OCI-LY7 (cell line): ENCODE data around the gene PSD4. TPM values are rescaled to one million over a fixed set of nuclear protein-coding genes. Genes with fewer than 3 reads are reported as not detected.

Source experiments
- BruUV-seq: library from RNA; stranded (reverse); fragments of 400-500 nt; replicated peaks from 2 replicates; lab custom pipeline; 2021; lab: Mats Ljungman, UMichigan
- CTCF ChIA-PET: fragments of 300-600 bp; sonication (Branson Sonifier 250); formaldehyde crosslinking; loops from one replicate; lab custom pipeline; 2022; ENCODE audit warnings: antibody characterized with exemption; ENCODE audit not compliant: unreplicated experiment; lab: Charles Lee
- POLR2A ChIA-PET: fragments of 300-600 bp; sonication (Branson Sonifier 250); formaldehyde crosslinking; loops from one replicate; lab custom pipeline; 2022; ENCODE audit warnings: antibody characterized with exemption; lab: Charles Lee
- DNase-seq: peaks from one replicate; pipeline ENCODE4 v3.0.0-alpha.2; 2015; ENCODE audit warnings: low spot score
- H2AFZ ChIP-seq: fragments of 200-600 bp; sonication (generic), shearing (Covaris generic); 2 replicates; pipeline ENCODE4 v1.6.1; 2014; ENCODE audit warnings: mild to moderate bottlenecking, antibody characterized with exemption, low read length, moderate library complexity
- H3K27ac ChIP-seq: fragments of 200-600 bp; sonication (generic); 2 replicates; pipeline ENCODE4 v1.5.1; 2014; ENCODE audit warnings: mixed run types, low read depth, mild to moderate bottlenecking, moderate library complexity, low read length, inconsistent platforms; ENCODE audit not compliant: poor library complexity, severe bottlenecking
- H3K36me3 ChIP-seq: fragments of 200-600 bp; sonication (generic); 2 replicates; pipeline ENCODE4 v1.6.1; 2014; ENCODE audit warnings: mild to moderate bottlenecking, antibody characterized with exemption, low read length, moderate library complexity, mixed read lengths; ENCODE audit not compliant: insufficient read depth
- H3K4me1 ChIP-seq: fragments of 200-600 bp; sonication (generic); 2 replicates; pipeline ENCODE4 v1.5.1; 2014; ENCODE audit warnings: mild to moderate bottlenecking, low read length; ENCODE audit not compliant: insufficient read depth, poor library complexity, severe bottlenecking
- H3K4me2 ChIP-seq: fragments of 200-600 bp; sonication (generic); 2 replicates; pipeline ENCODE4 v1.6.1; 2014; ENCODE audit warnings: mild to moderate bottlenecking, low read length
- H3K4me3 ChIP-seq: fragments of 200-600 bp; sonication (generic); 2 replicates; pipeline ENCODE4 v1.5.1; 2014; ENCODE audit warnings: mild to moderate bottlenecking, low read depth, low read length; ENCODE audit not compliant: poor library complexity, severe bottlenecking
- H3K79me2 ChIP-seq: fragments of 200-600 bp; sonication (generic); 2 replicates; pipeline ENCODE4 v1.6.1; 2016; ENCODE audit warnings: low read depth, mild to moderate bottlenecking, low read length, moderate library complexity, mixed read lengths; ENCODE audit not compliant: insufficient read depth
- H3K9me2 ChIP-seq: fragments of 200-600 bp; sonication (generic); 2 replicates; pipeline ENCODE4 v1.6.1; 2016; ENCODE audit warnings: mild to moderate bottlenecking, low read length, mixed read lengths; ENCODE audit not compliant: insufficient read depth
- H3K9me3 ChIP-seq: fragments of 200-600 bp; sonication (generic); 2 replicates; pipeline ENCODE4 v1.6.1; 2014; ENCODE audit warnings: mild to moderate bottlenecking, mixed run types, low read length, mixed read lengths
- H4K20me1 ChIP-seq: fragments of 200-600 bp; sonication (generic); 2 replicates; pipeline ENCODE4 v1.6.1; 2014; ENCODE audit warnings: mild to moderate bottlenecking, antibody characterized with exemption, low read length, moderate library complexity, mixed read lengths; ENCODE audit not compliant: insufficient read depth
- EZH2phosphoT487 ChIP-seq: fragments of 200-600 bp; sonication (generic); IDR thresholded peaks from 2 replicates; pipeline ENCODE4 v1.6.1; 2018; ENCODE audit warnings: low read depth, borderline replicate concordance, mild to moderate bottlenecking, mixed run types, antibody characterized with exemption, low read length, moderate library complexity, mixed read lengths
- intact Hi-C: fragments of 100-400 bp; cut with micrococcal nuclease; formaldehyde crosslinking; loops from one replicate; pipeline ENCODE4 v1.10.0; 2022; ENCODE audit not compliant: unreplicated experiment
- total RNA-seq, 2 experiments: library from RNA; depleted of rRNA in 1 of 2; stranded (reverse); fragments of >200 nt in 1 of 2; shearing (Covaris generic) in 1 of 2; gene quantifications; 2 replicates each; pipeline ENCODE4 v1.2.3, GENCODE V29; 2014 to 2022
- TF ChIP-seq, protein P1 (sequence below): fragments of 200-600 bp; sonication (generic); conservative IDR thresholded peaks from 2 replicates; pipeline ENCODE4 v1.5.1; 2014; ENCODE audit warnings: mild to moderate bottlenecking, antibody characterized with exemption, low read length, moderate library complexity, mixed read lengths

The PSD4 gene
- total RNA-seq, 2 experiments from 2014 or later: 99.6 to 100 TPM

- Histone ChIP-seq H2AFZ (no peak overlapping the region), H3K27ac (no peak overlapping the region), H3K4me2 (no peak overlapping the region), H3K9me2 (no peaks in the 10 kb centered on the region), H3K9me3 (no peaks in the 10 kb centered on the region; the same call in 1 of the 2 replicates), H3K4me3 (no peak overlapping the region), H3K36me3 (no peaks in the 10 kb centered on the region), H3K4me1 (peaks cover 16% of the 10 kb centered on the region), H4K20me1 (no peaks in the 10 kb centered on the region), H3K79me2 (no peaks in the 10 kb centered on the region)
- BruUV-seq: no TSS peak
- CTCF ChIA-PET: no interaction called here
- POLR2A ChIA-PET: interaction anchor here (1.2 to 2.2 kb wide), 2 partner anchors 9 to 24 kb away, joined by 3 to 8 read pairs; no protein-coding TSS in a partner anchor
- no peak for TF ChIP-seq EZH2phosphoT487
- TF ChIP-seq, protein P1, sequence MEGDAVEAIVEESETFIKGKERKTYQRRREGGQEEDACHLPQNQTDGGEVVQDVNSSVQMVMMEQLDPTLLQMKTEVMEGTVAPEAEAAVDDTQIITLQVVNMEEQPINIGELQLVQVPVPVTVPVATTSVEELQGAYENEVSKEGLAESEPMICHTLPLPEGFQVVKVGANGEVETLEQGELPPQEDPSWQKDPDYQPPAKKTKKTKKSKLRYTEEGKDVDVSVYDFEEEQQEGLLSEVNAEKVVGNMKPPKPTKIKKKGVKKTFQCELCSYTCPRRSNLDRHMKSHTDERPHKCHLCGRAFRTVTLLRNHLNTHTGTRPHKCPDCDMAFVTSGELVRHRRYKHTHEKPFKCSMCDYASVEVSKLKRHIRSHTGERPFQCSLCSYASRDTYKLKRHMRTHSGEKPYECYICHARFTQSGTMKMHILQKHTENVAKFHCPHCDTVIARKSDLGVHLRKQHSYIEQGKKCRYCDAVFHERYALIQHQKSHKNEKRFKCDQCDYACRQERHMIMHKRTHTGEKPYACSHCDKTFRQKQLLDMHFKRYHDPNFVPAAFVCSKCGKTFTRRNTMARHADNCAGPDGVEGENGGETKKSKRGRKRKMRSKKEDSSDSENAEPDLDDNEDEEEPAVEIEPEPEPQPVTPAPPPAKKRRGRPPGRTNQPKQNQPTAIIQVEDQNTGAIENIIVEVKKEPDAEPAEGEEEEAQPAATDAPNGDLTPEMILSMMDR: no peak
- intact Hi-C loops: no loop called here
- no peak for DNase-seq
Observed at GRCh38 chr2:113150258-113150601, 23.5 kb upstream of the PSD4 start.

- intact Hi-C loops: no loop called here
- Histone ChIP-seq H3K4me1 (no peaks in the 10 kb centered on the region), H3K4me3 (no peak overlapping the region), H3K79me2 (no peaks in the 10 kb centered on the region), H3K4me2 (no peak overlapping the region), H3K9me3 (no peaks in the 10 kb centered on the region), H3K27ac (no peak overlapping the region), H4K20me1 (no peaks in the 10 kb centered on the region), H2AFZ (no peak overlapping the region), H3K9me2 (no peaks in the 10 kb centered on the region), H3K36me3 (no peaks in the 10 kb centered on the region)
- no TSS peak for BruUV-seq
- ChIA-PET CTCF (no interaction called here), POLR2A (no interaction called here)
- TF ChIP-seq, protein P1: no peak
- no peak for TF ChIP-seq EZH2phosphoT487
- DNase-seq: no peak
Observed at GRCh38 chr2:113155331-113155730, 18.4 kb upstream of the PSD4 start.

- CTCF ChIA-PET: no interaction called here
- POLR2A ChIA-PET: no interaction called here
- Histone ChIP-seq H3K4me1 (no peaks in the 10 kb centered on the region), H3K9me3 (no peaks in the 10 kb centered on the region), H4K20me1 (no peaks in the 10 kb centered on the region), H3K27ac (no peak overlapping the region), H3K4me2 (no peak overlapping the region), H3K9me2 (no peaks in the 10 kb centered on the region), H3K36me3 (no peaks in the 10 kb centered on the region), H3K4me3 (no peak overlapping the region), H3K79me2 (no peaks in the 10 kb centered on the region), H2AFZ (no peak overlapping the region)
- intact Hi-C loops: no loop called here
- TF ChIP-seq, protein P1: no peak
- TF ChIP-seq EZH2phosphoT487: no peak
- DNase-seq: no peak
- no TSS peak for BruUV-seq
Observed at GRCh38 chr2:113156278-113157117, 17.3 kb upstream of the PSD4 start.
